NOMO-1 (cell line): ENCODE measurements around the gene ATOH1.

Experiments used
- DNase-seq, 2 experiments: peaks; one replicate each; lab custom pipeline; 2025; ENCODE audit not compliant: unreplicated experiment in 2 of 2; lab: John Stamatoyannopoulos, UW

Gene ATOH1

GRCh38 chr4:93828332-93828994 is at the start of gene ATOH1:
ATOH1 (plus strand) TSS chr4:93828753; CDS start chr4:93828927, 174 bp downstream.
- DNase-seq = no peak

DNA sequence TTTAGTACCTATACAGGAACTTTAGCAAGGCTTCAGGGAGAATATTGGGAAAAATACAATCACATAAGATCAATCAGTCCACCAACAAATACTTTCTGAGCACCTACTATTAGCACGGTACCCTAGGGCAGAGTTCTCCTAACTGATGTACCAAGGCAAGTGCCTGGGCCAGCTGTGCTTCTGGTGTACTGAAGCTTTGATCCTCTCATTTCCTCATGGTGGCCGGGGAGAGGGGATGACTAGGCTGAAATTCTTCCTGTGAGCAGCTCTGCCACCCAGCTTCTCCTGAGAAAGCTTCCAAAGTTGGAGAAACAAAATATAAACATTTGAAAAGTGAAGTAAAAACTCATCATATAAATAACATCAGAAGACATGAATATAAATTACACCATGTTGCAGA is 49.3 kb upstream of the ATOH1 start:
- DNase-seq = no peak

DNA sequence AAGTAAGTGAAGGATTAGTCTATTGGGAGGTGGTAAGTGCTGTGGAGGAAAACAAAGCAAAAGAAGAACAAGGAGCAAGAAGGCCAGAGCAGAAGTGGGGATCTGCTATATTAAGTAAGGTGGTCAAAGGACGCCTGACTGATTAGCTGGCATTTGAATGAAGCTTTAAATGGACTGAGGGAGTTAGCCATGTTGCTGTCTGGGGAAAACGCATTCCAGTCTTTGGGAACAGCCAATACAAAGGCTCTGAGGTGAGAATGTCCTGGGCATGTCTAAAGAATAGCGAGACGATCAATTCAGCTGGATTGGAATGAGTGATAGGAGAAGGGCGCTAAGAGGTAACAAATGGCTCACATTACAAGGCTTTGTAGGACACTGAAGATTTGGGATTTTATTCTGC is 48.5 kb upstream of the ATOH1 start:
- no peak for DNase-seq

GRCh38 chr4:93781198-93781597 is 47.4 kb upstream of the ATOH1 start:
- no peak for DNase-seq

DNA sequence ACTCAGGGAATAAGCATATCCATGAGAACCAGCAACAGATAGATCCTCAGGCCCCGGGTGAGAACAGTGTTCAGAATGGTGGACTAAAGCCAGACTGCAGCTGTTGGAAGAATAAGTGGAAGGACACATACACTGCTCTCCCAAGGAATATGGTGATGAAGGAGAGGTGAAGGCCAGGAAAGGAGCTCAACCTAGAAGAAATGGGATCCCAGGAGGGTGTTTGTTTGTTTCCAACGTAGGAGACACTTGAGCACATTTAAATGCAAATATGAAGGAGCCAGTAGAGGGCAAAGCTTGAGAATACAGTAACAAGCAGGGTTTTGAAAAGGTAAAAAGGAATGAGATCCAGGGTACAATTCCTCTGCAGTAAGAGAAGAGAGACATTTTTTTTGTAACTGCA is 42.4 kb upstream of the ATOH1 start:
- DNase-seq = no peak

GRCh38 chr4:93788712-93789111 is 39.8 kb upstream of the ATOH1 start:
- no peak for DNase-seq

DNA sequence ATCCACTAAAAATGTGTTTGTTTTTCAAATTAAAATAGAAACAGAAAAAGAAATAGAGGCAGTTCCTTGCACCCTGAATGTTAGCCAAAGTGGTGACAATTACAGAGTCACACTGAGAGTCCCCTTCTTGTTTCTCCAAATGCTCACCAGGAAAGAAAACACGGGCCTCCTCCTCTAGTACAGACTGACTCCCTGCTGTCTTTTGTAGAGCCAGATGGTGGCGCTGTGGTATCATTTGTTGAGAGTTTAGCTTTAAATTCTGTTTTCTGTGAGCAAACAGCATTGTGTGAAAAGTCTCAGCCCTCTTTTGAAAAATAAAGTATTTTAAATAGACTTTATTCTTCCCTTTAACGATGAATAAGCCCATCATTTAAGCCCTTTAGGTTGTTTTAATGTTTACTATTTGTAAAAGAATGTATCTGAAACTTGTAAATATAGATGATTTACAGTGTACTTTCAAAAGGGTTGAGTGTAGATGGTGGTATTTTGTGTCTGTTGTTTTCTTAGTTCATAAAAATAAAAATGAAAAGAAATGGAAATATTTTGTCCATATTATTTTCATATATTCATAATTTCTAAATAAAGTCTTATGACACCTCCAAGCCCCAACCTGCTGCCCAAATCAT is 36.9 kb upstream of the ATOH1 start:
- DNase-seq = peak in 1 of 2 experiments; percentile 46

- no peak for DNase-seq
Measured at GRCh38 chr4:93802045-93802444, 26.5 kb upstream of the ATOH1 start.

DNA sequence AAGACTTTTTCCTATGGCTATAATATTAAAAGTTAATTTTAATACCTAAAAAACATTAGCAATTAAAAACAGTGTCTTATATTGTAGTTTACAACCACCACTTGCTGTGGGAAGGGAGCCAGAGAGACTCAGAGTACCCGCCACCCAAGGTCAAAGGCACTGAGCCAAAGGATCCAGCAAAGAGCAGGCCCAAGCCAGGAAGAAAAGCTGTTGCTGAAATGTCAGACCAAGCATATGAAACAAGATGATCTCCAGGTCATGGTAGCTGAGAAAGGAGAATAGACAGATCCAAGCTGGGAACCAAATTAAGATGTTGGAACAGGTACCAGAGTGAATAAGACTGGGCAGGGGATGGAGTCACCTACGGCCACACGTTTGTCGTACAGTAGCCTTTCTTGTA is 18.8 kb upstream of the ATOH1 start:
- DNase-seq = no peak

DNA sequence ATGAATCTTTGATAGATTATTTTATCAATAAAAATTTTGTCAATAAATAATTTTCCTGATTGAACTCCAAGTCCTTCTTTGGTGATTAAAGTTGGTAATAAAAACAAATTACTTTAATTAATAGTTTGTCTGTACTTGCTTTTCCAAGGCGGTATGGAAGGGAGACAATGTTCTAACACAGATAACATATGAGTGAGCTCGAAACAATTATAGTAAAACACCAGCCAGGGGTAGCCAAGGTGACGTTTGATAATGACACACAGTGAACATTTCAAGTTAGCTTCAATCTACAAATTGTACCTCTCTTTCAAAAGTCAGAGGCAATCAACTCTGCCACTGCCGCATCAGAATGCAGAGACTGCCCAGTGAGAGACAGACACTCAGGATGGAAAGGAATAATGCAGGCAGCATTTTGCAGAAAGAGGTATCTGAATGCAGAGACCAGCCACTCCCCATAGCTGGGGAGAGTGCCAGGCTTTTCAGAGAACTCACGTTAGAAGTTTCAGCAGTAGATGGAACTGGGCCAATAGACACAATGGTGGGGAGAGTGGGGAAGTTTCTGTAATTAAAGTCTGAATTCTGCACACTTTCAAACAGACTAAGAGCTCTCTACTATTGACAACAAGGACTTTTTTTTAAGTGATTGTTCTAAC is 18.1 kb upstream of the ATOH1 start:
- no peak for DNase-seq

DNA sequence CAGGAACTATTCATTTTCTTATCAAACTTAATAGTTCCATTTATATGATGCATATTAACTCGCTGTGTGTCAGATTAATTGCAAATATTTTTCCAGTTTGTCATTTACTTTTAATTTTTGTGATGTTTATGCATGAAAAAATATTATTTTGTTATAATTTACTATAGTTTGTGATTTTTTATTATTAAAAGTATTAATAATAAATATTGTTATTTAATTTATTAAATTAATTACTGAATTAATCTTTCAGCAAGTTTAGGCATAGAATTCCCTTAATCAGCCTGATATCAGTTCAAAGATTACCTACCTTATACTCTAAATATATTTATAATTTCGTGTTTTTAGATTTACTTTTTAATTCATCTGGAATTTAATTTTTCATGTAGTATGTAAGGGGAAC is 15.5 kb upstream of the ATOH1 start:
- no peak for DNase-seq

DNA sequence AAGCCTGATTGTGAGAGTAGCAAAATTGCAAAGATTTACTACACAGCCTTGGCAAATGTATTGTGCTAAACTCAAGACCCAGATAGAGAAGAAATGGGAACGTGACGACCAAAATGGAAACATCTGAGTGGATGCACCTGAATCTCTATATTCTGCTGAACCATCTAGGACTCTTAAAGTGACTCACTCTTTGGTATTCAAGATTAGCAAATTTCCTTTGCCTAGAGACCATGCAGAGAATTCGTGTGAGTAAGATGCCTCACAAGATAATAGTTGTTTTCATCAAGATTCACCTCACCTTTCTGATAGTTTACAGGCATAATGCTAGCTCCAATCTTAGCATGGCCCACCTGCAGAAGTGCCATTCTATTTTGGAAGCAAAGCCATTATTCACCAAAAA is 14.4 kb upstream of the ATOH1 start:
- no peak for DNase-seq

- peak; percentile 65 to 70 for DNase-seq
Measured at GRCh38 chr4:93814722-93815121, 13.8 kb upstream of the ATOH1 start.

- no peak for DNase-seq
Measured at GRCh38 chr4:93825551-93826216, 2.9 kb upstream of the ATOH1 start.

DNA sequence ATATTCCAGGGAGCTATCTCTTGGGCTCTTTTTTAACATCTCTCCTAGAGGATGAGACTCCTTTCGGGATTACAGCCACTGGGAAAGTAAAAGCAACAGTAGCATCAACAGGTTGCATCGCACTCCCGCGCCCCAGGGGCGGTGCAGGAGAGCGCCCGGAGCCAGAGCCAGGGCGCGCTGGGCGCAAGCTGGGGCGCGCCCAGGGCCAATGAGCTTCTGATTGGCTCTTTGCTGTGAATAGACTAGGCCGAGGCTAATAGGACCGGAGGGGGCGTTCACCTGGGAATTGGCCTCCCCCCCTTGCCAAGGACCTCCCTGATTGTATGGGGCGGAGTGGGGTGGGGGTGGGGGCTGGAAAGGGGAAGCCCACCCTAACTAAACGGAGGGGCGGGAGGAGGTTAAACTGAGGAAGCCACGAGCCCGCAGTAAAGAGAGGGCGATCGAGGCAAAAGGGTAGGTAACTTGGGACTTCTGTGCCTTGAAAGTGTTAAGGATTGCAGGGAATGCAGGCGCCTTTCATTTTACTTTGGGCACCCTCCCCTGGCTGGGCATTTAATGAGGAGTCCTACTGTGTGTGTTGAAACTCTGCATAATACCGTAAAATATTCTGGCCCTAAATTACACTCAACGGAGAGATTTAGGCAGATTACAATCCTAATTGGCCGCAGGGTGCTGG is 1.1 kb upstream of the ATOH1 start:
- no peak for DNase-seq

GRCh38 chr4:93828995-93829819 is 654 bp downstream of the ATOH1 start:
- DNase-seq = no peak

GRCh38 chr4:93829820-93830687 is 1.5 kb downstream of the ATOH1 start:
- no peak for DNase-seq

DNA sequence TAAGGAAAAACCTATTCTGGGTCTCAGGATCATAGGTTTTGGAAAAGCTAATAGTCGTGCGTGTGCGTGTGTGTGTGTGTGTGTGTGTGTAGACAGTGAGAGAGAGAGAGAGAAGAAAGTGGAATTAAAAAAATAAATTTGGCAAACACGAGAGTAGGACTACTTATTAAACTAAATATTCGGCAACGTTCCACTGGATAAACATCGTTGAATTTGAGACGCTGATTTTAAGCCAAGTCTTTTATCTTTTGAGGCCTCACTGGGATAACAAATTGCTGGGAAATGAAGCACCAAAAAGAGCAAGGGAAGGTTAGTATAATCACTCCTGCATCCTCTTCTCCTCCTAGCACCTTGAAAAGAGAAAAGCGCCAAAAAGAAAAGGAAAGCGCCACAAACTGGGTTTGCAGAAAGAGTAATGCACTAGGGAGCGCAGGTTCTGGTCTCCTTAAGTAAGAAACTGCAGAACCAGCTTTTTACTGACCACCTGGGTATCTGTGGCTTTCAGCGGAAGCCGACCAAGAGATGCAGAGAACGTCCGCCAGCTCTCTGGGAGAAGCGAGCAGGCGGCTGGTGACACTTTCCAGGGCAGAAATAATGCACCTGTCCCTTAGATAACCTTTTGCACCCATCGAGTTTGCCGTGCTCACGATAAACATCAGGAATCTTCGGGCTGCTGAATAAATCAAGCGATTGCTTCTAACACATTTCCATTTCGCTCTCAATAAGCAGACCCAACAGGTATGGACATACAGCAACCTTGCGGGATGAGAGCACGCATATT is 3.4 kb downstream of the ATOH1 start:
- no peak for DNase-seq
